ENCODE results near the gene EFS.
A peak's percentile ranks its signal among the peaks of the same experiment; 100 is the strongest.
"Not testable (repeated sequence)": the region's sequence is repeated elsewhere in the genome, so short reads cannot be mapped to it uniquely, and the experiment has no call there.

EFS gene

DNA sequence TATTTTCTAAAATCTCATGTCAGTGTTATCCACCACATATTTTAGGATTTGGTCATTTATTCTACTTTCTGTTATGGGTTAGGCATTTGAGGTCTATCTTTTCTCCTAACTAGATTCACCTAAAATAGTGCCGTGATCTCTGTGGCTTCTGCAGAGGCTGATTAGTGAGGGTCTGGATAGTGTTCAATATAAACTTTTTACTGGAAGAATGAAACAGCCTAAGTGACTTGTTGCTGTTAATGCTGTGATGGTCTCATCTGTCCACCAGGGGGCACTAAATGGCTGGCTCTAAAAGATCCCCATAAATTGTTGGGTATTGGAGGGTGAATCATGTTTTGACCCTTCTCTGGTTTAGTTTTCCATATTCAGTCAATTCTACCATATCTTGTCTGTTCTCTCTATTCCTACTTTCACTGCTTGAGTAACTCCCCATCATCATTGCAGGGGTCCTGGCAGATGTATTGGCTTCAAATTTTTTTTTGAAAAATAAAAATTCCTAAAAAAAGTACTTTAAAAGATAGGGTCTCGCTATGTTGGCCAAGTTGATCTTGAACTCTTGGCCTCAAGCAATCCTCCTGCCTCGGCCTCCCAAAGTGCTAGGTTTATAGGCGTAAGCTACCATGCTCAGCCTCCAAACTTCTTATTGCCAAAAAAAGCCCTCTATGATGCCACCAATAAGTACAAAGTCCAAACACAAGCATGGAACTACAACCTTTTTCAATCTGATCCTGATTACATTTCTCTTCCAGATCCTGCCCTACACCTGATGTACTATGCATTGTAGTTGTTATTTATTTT is 36.8 kb downstream of the EFS start:
- FAIRE-seq = no peak
- DNase-seq (ENCODE audit: low spot score) = peak; percentile 67

GRCh38 chr14:23326491-23327332 is 38.3 kb downstream of the EFS start:
- DNase-seq (ENCODE audit: low spot score) (no peak), FAIRE-seq (no peak)

DNA sequence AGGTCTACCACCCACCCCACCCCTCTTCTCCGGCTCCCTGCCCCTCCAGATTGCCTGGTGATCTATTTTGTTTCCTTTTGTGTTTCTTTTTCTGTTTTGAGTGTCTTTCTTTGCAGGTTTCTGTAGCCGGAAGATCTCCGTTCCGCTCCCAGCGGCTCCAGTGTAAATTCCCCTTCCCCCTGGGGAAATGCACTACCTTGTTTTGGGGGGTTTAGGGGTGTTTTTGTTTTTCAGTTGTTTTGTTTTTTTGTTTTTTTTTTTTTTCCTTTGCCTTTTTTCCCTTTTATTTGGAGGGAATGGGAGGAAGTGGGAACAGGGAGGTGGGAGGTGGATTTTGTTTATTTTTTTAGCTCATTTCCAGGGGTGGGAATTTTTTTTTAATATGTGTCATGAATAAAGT is 39.2 kb downstream of the EFS start:
- not testable (repeated sequence) for FAIRE-seq; DNase-seq (ENCODE audit: low spot score)

- FAIRE-seq = no peak
- DNase-seq (ENCODE audit: low spot score) = no peak
Measured at GRCh38 chr14:23324993-23325392, 40.0 kb downstream of the EFS start.

DNA sequence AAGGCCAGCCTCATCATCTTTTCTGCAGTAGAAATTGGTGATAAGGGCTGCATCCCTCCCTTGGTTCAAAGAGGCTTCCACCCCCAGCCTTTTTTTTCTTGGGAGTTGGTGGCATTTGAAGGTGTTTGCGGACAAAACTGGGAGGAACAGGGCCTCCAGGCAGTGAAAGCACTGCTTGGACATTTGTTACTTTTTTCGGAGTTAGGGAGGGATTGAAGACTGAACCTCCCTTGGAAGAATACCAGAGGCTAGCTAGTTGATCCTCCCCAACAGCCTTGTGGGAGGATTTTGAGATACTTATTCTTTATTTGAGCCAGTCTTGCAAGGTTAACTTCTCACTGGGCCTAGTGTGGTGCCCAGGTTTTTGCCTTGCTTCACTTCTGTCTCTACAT is 40.5 kb downstream of the EFS start:
- DNase-seq (ENCODE audit: low spot score) = no peak
- no peak for FAIRE-seq

DNA sequence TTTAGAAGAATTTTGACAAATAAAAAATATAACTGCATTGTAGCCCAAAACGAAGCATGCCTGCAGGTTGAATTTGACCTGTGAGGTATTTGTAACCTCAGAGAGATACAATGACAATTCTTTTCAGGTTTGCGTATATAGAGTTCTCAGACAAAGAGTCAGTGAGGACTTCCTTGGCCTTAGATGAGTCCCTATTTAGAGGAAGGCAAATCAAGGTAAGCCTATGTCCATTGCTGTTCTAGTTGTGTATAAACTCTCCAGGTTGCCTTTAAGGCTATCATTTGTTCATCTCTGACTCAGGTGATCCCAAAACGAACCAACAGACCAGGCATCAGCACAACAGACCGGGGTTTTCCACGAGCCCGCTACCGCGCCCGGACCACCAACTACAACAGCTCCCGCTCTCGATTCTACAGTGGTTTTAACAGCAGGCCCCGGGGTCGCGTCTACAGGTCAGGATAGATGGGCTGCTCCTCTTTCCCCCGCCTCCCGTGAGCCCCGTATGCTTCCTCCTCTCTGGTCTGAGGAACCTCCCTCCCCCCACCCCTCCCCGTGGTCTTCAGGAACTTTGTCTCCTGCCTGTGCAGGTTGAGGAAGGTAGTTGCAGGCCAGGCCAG is 41.0 kb downstream of the EFS start:
- FAIRE-seq (no peak), DNase-seq (ENCODE audit: low spot score) (no peak)

GRCh38 chr14:23322568-23323517 is 42.1 kb downstream of the EFS start:
- no peak for DNase-seq (ENCODE audit: low spot score)
- FAIRE-seq = no peak

DNA sequence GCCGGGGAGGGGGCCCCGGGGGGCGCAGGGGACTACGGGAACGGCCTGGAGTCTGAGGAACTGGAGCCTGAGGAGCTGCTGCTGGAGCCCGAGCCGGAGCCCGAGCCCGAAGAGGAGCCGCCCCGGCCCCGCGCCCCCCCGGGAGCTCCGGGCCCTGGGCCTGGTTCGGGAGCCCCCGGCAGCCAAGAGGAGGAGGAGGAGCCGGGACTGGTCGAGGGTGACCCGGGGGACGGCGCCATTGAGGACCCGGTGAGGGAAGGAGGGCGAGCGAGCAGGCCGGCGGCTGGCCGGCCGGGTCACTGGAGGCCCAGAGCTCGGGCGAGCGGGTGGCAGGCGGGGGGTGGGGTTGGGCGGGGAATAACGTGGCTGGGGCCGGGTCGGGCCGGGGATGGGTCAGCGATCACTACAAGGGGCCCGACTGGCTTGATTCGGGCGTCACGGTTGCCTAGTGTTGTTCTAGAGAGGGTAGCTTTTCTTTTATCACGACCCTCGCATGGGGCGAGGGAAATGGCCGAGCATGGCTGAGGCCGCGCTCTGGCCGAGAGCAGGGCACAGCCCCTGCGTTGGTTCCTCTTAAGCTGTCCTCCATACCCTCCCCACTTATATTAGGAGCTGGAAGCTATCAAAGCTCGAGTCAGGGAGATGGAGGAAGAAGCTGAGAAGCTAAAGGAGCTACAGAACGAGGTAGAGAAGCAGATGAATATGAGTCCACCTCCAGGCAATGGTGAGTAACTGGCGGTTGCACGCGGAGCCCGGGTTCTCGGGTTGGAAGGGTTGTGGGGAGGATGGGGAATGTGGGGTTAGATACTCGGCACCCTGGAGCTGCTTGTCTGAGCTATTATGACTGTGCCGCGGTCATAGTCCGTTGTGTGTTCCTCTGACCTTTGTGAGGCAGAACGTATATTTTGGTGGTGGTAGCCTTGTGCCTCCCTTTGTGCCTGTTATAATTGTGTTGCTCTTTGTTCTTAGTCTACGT is 43.1 kb downstream of the EFS start:
- peak; percentile 58 for DNase-seq (ENCODE audit: low spot score)
- FAIRE-seq = no peak

DNA sequence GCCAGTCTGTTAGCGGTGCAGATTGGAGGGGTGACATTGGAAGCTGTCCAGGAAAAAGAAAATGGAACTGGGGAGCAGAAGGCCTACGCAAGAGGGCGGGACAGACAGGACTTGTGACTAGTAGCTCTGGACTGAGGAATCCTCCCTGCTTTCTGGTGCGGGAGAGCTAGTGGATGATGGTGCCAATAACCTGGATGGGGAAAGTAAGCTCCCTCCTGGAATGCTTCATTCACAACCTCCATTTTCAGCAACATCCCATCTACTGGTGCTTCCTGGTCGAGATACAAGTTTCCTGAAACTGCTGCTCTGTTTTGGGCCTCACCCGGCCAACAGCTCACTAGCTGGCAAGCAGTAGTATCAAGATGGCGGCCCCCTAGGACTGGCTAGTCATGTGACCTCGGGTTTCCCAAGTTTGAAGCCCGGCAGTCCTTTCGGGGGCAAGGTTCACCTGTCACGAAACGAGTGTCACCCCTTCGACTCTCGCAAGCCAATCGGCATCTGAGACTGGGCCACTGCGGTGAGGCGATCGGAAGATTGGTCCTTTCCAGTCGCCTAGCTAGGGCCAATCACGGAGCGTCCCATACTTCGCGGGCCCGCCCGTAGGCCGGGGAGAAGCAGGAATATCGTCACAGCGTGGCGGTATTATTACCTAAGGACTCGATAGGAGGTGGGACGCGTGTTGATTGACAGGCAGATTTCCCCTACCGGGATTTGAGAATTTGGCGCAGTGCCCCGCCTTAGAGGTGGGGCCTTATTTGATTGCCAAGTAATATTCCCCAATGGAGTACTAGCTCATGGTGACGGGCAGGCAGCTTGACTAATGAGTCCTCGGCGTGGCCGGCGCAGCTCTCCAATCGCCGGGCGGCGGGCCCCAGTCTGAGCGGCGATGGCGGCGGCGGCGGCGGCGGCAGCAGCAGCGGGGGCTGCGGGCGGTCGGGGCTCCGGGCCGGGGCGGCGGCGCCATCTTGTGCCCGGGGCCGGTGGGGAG is 44.1 kb downstream of the EFS start, which contains the start of gene PABPN1:
Gene PABPN1, plus strand, starts transcription at position 874 of the 988 bp plus-strand sequence. Its CDS starts 13 bp downstream, at position 887.
- DNase-seq (ENCODE audit: low spot score) (peak; percentile 97), FAIRE-seq (peak; percentile 9)

DNA sequence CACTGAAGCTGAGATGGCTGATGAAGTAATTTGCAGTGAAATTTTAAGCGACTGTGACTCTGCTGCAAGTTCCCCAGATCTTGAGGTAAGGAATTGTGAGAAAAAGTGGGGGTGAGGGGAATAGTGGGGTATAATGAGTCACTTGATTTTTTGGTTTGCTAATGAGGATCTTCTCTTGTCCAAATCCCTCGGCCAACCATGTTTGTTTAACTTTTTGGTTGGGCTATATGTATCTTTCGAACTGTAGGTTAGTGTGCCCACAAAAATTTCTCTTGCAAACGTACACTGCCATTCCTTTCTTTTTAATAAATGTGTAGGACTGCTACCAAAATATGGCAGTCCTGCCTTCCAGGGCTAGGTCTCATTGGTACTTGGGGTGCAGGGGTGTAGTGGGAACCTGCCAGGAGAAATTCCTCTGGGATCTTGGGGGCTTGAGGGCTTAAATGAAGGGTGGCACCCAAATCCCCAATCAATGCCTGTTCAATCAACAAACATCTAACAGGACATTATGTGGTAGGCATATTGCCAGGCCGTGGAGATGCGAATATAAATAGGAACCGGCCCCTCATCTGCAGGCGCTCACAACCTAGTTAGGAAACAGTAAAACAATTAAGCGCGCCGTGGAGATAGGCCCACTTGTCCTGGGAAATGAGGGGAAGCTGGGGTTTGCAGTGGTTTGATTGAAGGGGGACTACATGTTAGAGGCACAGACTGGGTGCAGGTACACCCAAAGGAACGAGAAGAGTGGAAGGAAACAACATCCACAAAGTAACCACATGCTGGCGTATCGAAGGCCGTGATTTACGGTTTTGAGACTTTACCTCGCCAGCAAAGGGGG is 45.0 kb downstream of the EFS start:
- no peak for DNase-seq (ENCODE audit: low spot score)
- FAIRE-seq = no peak

GRCh38 chr14:23316300-23316699 is 48.7 kb downstream of the EFS start:
- FAIRE-seq (no peak), DNase-seq (ENCODE audit: low spot score) (no peak)

GRCh38 chr14:23310546-23310945 is 54.4 kb downstream of the EFS start:
- DNase-seq (ENCODE audit: low spot score) (no peak), FAIRE-seq (no peak)

DNA sequence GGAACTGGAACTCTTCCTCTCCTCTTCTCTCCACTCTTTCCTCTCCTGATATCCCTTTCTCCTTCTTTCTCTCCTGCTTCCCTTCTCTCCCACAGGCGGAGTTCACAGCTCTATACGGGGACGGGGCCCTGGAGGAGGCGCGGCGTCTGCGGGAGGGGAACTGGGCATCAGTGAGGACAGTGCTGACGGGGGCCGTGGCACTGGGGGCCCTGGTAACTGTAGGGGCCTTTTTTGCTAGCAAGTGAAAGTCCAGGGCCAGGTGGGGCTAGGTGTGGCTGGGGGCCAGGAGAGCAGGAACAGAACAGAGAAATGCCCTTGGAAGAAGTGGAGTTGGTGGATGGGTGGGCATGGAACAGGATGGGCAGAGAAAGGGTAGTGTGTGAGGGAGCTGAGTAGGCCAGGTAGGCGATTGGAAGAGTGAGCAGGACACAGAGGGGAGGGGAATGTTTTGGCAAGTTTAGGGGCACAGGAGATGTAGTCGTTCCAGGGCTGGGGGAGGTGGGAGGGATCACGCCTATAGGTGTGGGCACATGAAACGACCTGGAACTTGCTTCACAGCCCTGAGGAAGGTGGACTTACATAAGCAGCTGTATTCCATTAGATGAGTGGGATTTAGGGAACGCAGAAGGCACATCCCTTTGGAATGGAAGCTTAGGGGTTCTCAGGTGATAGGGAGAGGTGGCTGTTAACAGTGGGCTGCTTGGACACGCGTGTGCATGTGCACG is 56.1 kb downstream of the EFS start:
- FAIRE-seq = no peak
- DNase-seq (ENCODE audit: low spot score) = no peak

GRCh38 chr14:23307687-23308644 is 57.0 kb downstream of the EFS start:
- FAIRE-seq (no peak), DNase-seq (ENCODE audit: low spot score) (peak; percentile 25)

DNA sequence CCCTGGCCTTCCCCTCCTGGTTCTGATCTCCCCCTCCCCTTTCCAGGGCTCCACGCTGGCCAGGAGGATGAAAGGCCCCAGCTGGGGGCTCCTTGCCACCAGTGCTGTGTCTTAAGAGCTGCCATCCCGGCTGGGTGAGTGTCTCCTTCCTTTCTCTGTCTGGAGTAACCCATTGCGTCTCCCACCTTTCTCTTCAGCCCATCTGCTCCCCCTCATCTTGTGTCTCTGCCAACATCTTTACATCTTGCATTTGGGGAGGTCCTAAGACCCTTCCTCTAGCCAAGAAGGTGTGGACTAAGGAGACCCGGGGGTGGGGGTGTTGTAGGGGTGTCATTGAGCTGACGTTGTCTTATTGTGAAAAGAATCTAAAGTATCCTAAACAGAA is 57.8 kb downstream of the EFS start:
- no peak for FAIRE-seq

More for the DNA sequence above, 57.8 kb downstream of the EFS start:
- DNase-seq (ENCODE audit: low spot score) = no peak

All from urothelium cell line (cell line).